HG02763 (cell line): ENCODE measurements around the gene GRIP2.

Experiments used
- ATAC-seq: cut with Tn5 transposase; IDR thresholded peaks from one replicate; pipeline ENCODE4 v1.9.1; 2021; ENCODE audit warnings: mild to moderate bottlenecking, moderate library complexity; ENCODE audit not compliant: unreplicated experiment

Gene GRIP2

GRCh38 chr3:14539742-14540491, at the start of gene GRIP2:
TSS of gene GRIP2 (minus strand) at chr3:14540342. CDS start at chr3:14540308, 34 bp downstream.
- no peak for ATAC-seq

GRCh38 chr3:14588425-14589112, 48.4 kb upstream of the GRIP2 start:
- no peak for ATAC-seq

- no peak for ATAC-seq
These were observed 47.7 kb upstream of the GRIP2 start for GRCh38 chr3:14587740-14588360.

DNA sequence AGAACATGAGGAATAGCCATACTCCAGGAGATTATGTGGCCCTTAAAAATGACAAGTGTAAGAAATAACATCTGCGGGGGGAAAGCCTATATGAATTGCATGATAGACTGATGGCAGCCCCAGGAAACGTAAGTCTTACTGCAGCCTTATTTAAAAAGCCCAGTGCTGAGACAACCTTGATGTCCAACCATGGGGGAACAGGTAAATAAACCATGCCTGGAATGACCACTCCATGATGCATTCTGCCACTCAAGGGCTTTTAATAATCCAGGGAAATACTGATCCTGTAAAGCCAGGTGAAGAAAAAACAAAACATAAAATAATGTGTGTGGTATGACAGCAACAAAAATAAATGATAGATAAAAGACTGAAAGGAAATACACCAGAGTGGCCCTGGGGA, 46.5 kb upstream of the GRIP2 start:
- no peak for ATAC-seq

- no peak for ATAC-seq
These were observed 43.5 kb upstream of the GRIP2 start for GRCh38 chr3:14583548-14584091.

DNA sequence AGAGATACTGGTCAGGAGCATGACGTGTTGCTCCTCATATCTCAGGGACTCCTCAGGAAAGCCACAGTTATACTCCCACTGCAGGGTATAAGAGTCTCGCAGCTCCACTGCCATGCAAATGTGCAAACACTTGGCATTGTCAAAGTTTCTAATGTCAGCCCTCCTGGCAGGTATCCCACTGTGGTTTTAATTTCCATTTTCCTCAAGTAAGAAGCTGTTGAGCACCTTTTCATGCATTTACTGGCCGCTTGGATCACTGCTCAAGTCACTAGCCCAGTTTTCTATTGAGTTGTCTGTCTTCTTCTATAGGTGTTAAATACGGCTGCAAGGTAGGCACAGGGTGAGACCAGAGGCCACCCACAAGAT, 41.9 kb upstream of the GRIP2 start:
- no peak for ATAC-seq

GRCh38 chr3:14581334-14582044, 41.3 kb upstream of the GRIP2 start:
- ATAC-seq: no peak

- no peak for ATAC-seq
These were observed 37.8 kb upstream of the GRIP2 start for GRCh38 chr3:14577897-14578296.

DNA sequence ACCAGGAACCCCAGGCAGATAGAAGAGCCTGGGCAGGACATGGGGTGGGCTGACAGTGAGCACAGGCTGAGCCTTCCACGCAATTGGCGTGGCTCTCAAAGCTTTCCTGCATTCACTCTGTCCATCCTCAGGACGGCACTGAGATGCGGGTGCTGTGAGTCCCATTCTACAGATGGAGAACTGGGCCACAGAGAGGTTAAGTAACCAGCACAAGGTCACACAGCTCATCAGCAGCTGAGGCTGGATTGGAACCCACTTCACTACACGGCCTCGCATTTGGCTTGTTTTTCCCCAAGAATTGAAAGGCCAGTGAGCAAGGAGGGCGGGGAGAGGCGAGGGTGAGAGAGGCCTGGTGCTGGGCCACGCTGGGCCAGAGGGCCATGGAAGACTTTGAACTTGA, 36.0 kb upstream of the GRIP2 start:
- ATAC-seq: no peak

DNA sequence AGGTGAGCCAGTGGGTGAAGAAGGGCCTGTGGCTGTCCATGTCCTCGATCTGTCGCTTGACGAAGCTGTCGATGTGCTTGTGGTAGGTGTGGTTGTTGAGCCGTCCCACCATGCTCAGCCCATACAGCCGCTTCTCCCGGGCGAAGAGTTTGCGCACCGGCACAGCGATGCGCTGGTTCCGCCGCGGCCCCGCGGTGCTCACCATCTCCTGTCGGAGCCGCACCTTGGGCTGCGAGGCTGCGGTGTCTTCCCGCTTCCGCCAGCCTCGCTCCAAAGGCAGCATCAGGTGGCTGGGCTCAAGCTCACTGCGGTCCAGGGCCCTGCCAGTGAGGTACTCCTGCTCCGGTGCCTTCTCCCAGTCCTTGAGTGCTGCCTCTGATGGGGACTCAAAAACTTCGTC, 34.0 kb upstream of the GRIP2 start:
- ATAC-seq: no peak

- no peak for ATAC-seq
These were observed 33.6 kb upstream of the GRIP2 start for GRCh38 chr3:14573706-14574105.

DNA sequence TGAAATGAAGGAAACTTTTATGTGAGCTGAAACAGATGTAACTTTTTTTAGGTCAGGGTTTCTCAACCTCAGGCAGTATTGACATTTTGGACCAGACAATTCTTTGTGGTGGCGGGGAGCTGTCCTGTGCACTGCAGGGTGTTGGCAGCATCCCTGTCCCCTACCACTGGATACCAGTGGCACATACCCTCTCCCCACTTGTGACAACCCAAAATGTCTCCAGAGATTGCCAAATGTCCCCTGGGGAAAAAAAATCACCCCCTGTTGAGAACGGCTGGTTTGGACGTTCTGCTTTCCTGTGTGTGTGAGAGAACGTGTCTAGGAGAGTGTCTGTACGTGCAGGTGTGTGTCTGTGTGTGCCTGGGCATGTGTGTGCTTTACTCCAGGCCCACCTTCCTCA, 30.7 kb upstream of the GRIP2 start:
- no peak for ATAC-seq

- no peak for ATAC-seq
These were observed 29.9 kb upstream of the GRIP2 start for GRCh38 chr3:14570089-14570488.

DNA sequence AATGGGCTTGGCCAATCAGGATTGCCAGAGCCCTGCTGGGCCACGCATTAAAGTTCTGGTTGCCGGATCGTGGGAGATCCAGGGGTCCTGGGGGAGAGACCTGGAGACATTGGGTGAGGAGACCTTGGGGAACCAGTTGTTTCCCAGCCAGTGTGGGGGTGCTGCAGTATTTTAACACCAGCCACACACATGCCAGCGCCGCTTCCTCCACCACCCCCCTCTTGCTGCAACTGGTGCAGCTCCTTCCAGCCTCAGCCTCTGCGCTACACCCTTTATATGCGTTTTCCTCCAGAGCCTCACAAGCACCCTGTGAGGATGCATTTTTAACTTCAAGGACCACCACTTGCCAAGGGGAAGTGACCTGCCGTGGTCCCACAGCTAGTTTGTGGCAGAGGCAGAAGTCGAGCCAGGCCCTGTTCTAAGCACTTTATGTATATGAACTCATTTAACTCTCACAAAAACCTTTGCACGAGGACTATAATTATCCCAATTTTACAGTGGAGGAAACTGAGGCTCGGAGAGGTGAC, 29.4 kb upstream of the GRIP2 start:
- ATAC-seq: no peak

DNA sequence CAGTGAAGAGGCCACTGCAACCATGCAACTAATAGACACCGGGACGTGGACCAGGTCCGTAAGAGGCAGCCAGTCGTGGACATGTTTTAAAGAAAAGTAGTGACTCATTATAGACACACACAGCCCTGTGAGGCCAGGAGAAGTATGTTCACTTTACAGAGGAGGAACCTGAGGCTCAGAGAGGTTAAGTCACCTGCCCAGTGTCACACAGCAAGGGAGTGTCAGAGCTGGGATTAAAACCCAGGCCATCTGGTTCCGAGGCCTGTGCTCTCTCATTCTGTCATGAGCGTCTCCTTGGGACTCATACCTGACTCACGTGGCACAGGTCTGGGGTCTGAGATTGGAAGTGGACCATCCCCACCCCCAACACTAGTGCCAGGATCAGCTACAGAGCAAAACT, 28.1 kb upstream of the GRIP2 start:
- ATAC-seq: no peak

DNA sequence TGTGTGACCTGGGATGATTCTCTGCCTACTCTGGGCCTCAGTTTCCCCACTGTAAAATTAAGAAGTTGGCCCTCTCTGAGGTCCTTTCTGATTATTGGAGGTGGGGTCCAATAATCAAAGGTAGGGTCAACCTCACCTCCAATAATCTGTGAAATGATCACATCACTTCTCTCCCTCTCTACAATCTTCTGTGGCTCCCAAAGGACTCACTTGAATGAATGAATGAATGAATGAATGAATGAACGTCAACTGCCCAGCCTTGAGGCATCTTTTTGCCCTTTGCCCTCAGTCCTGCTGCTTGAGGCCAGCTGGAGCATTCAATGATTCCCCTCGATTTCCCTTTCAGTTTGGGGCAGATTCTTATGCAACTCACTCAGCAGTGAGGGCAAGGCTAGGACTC, 26.7 kb upstream of the GRIP2 start:
- ATAC-seq: no peak

- ATAC-seq: no peak
These were observed 25.9 kb upstream of the GRIP2 start for GRCh38 chr3:14565868-14566588.

GRCh38 chr3:14564741-14565140, 24.6 kb upstream of the GRIP2 start:
- ATAC-seq: no peak

DNA sequence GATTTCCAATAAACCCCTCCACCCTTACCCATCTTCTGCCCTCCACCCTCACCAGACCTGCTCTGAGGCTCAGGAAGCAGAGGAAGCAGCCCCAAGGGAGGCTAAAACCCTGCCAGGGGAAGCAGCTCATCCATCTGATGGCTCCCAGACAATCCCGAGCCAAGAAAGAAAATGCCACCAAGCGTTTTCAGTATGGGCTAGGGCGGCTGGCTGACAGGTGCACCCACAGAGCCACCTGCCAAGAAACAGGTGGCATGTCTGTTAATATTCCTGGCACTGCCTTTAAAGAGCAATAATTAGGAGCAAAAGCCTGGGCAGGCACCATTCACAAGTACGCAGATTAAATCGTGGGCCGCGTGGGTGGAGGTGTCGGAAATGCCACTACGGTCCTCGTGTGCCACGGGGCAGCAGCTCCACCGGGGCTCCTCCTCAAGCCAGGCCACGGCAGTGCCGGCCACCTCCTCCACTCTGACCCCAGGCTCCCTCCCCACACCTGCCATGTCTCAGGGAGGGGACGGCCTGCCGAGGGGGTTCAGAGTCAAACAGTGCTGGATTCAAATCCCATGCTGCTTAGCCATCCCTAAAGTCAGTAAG, 23.9 kb upstream of the GRIP2 start:
- ATAC-seq: no peak
